Ecto neural progenitor cell (in vitro differentiated cells): ENCODE measurements around the gene NPC1L1.
A peak's percentile ranks its signal among the peaks of the same experiment; 100 is the strongest.
"Not testable (repeated sequence)": the region's sequence is repeated elsewhere in the genome, so short reads cannot be mapped to it uniquely, and the experiment has no call there.

Experiments used
- DNase-seq: peaks from one replicate; pipeline ENCODE4 v3.0.0-alpha.2; 2018; ENCODE audit warnings: low spot score

The NPC1L1 gene

GRCh38 chr7:44564606-44565005 lies 23.5 kb upstream of the NPC1L1 start:
- DNase-seq = no peak

- DNase-seq = no peak
These were observed 22.1 kb upstream of the NPC1L1 start for GRCh38 chr7:44563171-44563679.

- not testable (repeated sequence) for DNase-seq
These were observed 21.5 kb upstream of the NPC1L1 start for GRCh38 chr7:44562622-44562962.

GRCh38 chr7:44561962-44562621 lies 21.0 kb upstream of the NPC1L1 start:
- DNase-seq = no peak

GRCh38 chr7:44561481-44561880 lies 20.4 kb upstream of the NPC1L1 start:
- no peak for DNase-seq

GRCh38 chr7:44559485-44559884 lies 18.4 kb upstream of the NPC1L1 start:
- DNase-seq = no peak

- DNase-seq = no peak
These were observed 16.4 kb upstream of the NPC1L1 start for GRCh38 chr7:44557485-44557884.

- no peak for DNase-seq
These were observed 14.2 kb upstream of the NPC1L1 start for GRCh38 chr7:44555350-44555749.

GRCh38 chr7:44552473-44553005 lies 11.4 kb upstream of the NPC1L1 start:
- DNase-seq = not testable (repeated sequence)

GRCh38 chr7:44549457-44549856 lies 8.3 kb upstream of the NPC1L1 start:
- no peak for DNase-seq

- no peak for DNase-seq
These were observed 7.8 kb upstream of the NPC1L1 start for GRCh38 chr7:44548893-44549292.

GRCh38 chr7:44547536-44548231 lies 6.6 kb upstream of the NPC1L1 start:
- no peak for DNase-seq

GRCh38 chr7:44541876-44542610 lies 913 bp upstream of the NPC1L1 start:
- peak; percentile 26 for DNase-seq

GRCh38 chr7:44540592-44541027 lies 520 bp downstream of the NPC1L1 start:
- DNase-seq = no peak

- peak; percentile 40 for DNase-seq
These were observed 1.2 kb downstream of the NPC1L1 start for GRCh38 chr7:44539669-44540506.

- peak; percentile 19 for DNase-seq
These were observed 2.1 kb downstream of the NPC1L1 start for GRCh38 chr7:44538798-44539668.

- peak; percentile 32 for DNase-seq
These were observed 2.9 kb downstream of the NPC1L1 start for GRCh38 chr7:44538093-44538797.

- DNase-seq = peak; percentile 19
These were observed 3.7 kb downstream of the NPC1L1 start for GRCh38 chr7:44537442-44537841.

- peak; percentile 38 for DNase-seq
These were observed 5.0 kb downstream of the NPC1L1 start for GRCh38 chr7:44536090-44536489.
